Ovary (tissue), 3 donors: ENCODE results near the gene WDR7.

ENCODE experiments used
- EP300 ChIP-seq: sonication (generic); formaldehyde crosslinking; IDR thresholded peaks from one replicate; pipeline ENCODE4 v1.6.1; 2017; ENCODE audit warnings: antibody characterized with exemption
- POLR2A ChIP-seq: fragments of 450-650 bp; IDR thresholded peaks from one replicate; pipeline ENCODE4 v1.6.1; 2017; ENCODE audit warnings: antibody characterized with exemption, mild to moderate bottlenecking, moderate library complexity
- TF ChIP-seq, protein P1 (sequence below), 3 donors: fragments of 450-650 bp in 2 of 3; fragments of 200-600 bp in 1 of 3; IDR thresholded peaks; one replicate each; pipeline versions ENCODE4 v1.5.1 to v1.8.0; 2016 to 2022; ENCODE audit warnings: antibody characterized with exemption in 3 of 3, mild to moderate bottlenecking in 1 of 3
- donor health status: DM: no; HTN: no; CAD: no.

DNA sequence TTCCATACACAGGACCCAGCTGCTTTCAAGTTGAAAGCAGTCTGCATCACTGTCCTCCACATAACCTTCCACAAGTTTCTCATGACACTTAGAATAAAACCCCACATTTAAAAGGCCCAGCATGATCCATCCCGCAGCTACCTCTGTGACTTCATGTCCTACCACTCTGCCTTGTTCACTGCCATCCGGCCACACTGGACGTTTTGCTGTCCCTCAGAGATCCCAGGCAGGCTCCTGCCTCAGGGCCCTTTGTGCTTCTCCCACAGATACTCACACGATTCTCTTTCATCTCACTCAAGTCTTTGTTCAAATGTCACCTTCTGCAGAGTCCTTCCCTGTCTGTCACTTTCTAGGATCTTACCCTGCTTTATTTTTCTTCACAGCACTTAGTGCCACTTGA, 262.8 kb downstream of the WDR7 start:
- TF ChIP-seq, protein P1, sequence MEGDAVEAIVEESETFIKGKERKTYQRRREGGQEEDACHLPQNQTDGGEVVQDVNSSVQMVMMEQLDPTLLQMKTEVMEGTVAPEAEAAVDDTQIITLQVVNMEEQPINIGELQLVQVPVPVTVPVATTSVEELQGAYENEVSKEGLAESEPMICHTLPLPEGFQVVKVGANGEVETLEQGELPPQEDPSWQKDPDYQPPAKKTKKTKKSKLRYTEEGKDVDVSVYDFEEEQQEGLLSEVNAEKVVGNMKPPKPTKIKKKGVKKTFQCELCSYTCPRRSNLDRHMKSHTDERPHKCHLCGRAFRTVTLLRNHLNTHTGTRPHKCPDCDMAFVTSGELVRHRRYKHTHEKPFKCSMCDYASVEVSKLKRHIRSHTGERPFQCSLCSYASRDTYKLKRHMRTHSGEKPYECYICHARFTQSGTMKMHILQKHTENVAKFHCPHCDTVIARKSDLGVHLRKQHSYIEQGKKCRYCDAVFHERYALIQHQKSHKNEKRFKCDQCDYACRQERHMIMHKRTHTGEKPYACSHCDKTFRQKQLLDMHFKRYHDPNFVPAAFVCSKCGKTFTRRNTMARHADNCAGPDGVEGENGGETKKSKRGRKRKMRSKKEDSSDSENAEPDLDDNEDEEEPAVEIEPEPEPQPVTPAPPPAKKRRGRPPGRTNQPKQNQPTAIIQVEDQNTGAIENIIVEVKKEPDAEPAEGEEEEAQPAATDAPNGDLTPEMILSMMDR (IDR thresholded peaks at IDR 0.05), result no peak
- TF ChIP-seq POLR2A, result no peak
- TF ChIP-seq EP300, result no peak
